MM.1S (cell line): ENCODE data around the gene HSD11B2.

Experiments
- DNase-seq: peaks from one replicate; pipeline ENCODE4 v3.0.0-alpha.2; 2015
- H2AFZ ChIP-seq: fragments of 300-600 bp; sonication (generic); 2 replicates; pipeline ENCODE4 v1.6.0; 2016; ENCODE audit warnings: antibody characterized with exemption, low read length
- H3F3A ChIP-seq: fragments of 300-600 bp; sonication (generic); 2 replicates; pipeline ENCODE4 v1.6.1; 2016; ENCODE audit warnings: mild to moderate bottlenecking, antibody characterized with exemption, low read length, moderate library complexity, mixed read lengths; ENCODE audit not compliant: insufficient read depth
- H3K27ac ChIP-seq: fragments of 300-600 bp; sonication (generic); 2 replicates; pipeline ENCODE4 v1.5.1; 2016; ENCODE audit warnings: mild to moderate bottlenecking, low read length
- H3K27me3 ChIP-seq: fragments of 300-600 bp; sonication (generic); replicated peaks from 2 replicates; pipeline ENCODE4 v1.6.0; 2016; ENCODE audit warnings: low read length; ENCODE audit not compliant: insufficient read depth
- H3K36me3 ChIP-seq: fragments of 300-600 bp; sonication (generic); replicated peaks from 2 replicates; pipeline ENCODE4 v1.6.1; 2016; ENCODE audit warnings: mild to moderate bottlenecking, low read length, mixed read lengths; ENCODE audit not compliant: insufficient read depth
- H3K4me1 ChIP-seq: fragments of 300-600 bp; sonication (generic); 2 replicates; pipeline ENCODE4 v1.6.1; 2016; ENCODE audit warnings: low read length, mixed read lengths
- H3K4me2 ChIP-seq: fragments of 300-600 bp; sonication (generic); 2 replicates; pipeline ENCODE4 v1.6.0; 2016; ENCODE audit warnings: low read depth, low read length
- H3K4me3 ChIP-seq: fragments of 300-600 bp; sonication (generic); 2 replicates; pipeline ENCODE4 v1.5.1; 2016; ENCODE audit warnings: low read length, mixed read lengths
- H3K79me2 ChIP-seq: fragments of 300-600 bp; sonication (generic); 2 replicates; pipeline ENCODE4 v1.6.1; 2016; ENCODE audit warnings: mixed run types, low read length, mixed read lengths
- H3K9ac ChIP-seq: fragments of 300-600 bp; sonication (generic); 2 replicates; pipeline ENCODE4 v1.6.1; 2016; ENCODE audit warnings: low read length, mixed read lengths
- H3K9me2 ChIP-seq: fragments of 300-600 bp; sonication (generic); replicated peaks from 2 replicates; pipeline ENCODE4 v1.6.1; 2016; ENCODE audit warnings: mild to moderate bottlenecking, low read length, mixed read lengths; ENCODE audit not compliant: insufficient read depth
- H3K9me3 ChIP-seq: fragments of 300-600 bp; sonication (generic); replicated peaks from 2 replicates; pipeline ENCODE4 v1.6.1; 2016; ENCODE audit warnings: mild to moderate bottlenecking, low read length, mixed read lengths; ENCODE audit not compliant: insufficient read depth
- H4K20me1 ChIP-seq: fragments of 300-600 bp; sonication (generic); 2 replicates; pipeline ENCODE4 v1.6.1; 2016; ENCODE audit warnings: mild to moderate bottlenecking, low read length, moderate library complexity, mixed read lengths; ENCODE audit not compliant: insufficient read depth
- EZH2 ChIP-seq: fragments of 300-600 bp; sonication (generic); optimal IDR thresholded peaks from 2 replicates; pipeline ENCODE3; 2017; ENCODE audit warnings: low read depth, mild to moderate bottlenecking, antibody characterized with exemption, low read length, mixed read lengths
- EZH2phosphoT487 ChIP-seq: fragments of 300-600 bp; sonication (generic); IDR thresholded peaks from 2 replicates; pipeline ENCODE4 v1.6.1; 2018; ENCODE audit warnings: antibody characterized with exemption, low read length
- TF ChIP-seq, protein P1 (sequence below): fragments of 300-600 bp; sonication (generic); IDR thresholded peaks from 2 replicates; pipeline ENCODE4 v1.5.1; 2016; ENCODE audit warnings: antibody characterized with exemption, low read length, mixed read lengths

The HSD11B2 gene

DNA sequence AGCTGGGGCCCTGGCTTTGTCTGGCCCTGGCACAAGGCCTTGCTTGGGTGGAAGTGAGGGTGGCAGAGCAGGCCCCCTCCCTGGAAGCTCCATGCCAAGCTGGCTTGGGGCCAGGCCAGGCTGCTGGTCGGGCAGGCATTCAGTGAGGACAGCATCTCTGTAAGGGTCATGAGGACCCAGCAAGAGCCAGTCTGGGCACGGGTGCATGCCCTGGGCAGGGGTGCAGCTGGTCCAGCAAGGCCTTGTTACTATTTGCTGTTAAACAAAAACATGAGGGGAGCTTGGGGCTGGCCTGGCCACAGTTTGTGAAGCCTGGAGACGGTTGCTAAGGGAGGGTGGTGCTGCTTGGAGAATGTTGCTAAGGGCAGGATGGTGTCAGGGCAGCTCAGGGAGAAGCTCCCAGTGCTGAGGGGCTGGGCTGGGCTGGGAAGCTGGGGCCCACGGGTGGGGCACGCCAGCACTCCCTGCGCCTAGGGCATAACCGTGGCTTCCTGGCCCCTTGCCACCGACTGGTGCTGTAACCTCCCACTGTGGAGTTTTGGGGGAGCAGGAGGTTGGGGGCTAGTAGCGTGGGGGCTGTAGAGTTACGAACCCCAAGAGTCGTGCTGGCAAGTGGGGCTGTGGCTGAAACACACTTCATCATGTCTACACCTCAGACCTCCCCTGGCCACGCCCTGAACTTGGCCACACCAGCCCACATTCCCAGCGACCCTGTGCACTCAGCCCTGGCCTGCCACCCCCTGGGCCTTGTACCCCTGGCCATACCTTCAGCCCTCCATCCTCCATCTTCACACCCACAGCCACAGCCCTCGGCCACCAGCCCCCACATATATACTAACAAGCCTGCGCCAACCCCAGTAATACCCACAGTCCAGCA is 39.3 kb upstream of the HSD11B2 start:
- no peak overlapping the region for H3K4me3 ChIP-seq
- no peaks in the 10 kb centered on the region for H3F3A ChIP-seq
- H3K9me3 ChIP-seq: no peaks in the 10 kb centered on the region
- no peaks in the 10 kb centered on the region for H3K36me3 ChIP-seq
- TF ChIP-seq EZH2 (no peak), EZH2phosphoT487 (no peak)
- TF ChIP-seq, protein P1, sequence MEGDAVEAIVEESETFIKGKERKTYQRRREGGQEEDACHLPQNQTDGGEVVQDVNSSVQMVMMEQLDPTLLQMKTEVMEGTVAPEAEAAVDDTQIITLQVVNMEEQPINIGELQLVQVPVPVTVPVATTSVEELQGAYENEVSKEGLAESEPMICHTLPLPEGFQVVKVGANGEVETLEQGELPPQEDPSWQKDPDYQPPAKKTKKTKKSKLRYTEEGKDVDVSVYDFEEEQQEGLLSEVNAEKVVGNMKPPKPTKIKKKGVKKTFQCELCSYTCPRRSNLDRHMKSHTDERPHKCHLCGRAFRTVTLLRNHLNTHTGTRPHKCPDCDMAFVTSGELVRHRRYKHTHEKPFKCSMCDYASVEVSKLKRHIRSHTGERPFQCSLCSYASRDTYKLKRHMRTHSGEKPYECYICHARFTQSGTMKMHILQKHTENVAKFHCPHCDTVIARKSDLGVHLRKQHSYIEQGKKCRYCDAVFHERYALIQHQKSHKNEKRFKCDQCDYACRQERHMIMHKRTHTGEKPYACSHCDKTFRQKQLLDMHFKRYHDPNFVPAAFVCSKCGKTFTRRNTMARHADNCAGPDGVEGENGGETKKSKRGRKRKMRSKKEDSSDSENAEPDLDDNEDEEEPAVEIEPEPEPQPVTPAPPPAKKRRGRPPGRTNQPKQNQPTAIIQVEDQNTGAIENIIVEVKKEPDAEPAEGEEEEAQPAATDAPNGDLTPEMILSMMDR: no peak
- no peaks in the 10 kb centered on the region for H3K4me1 ChIP-seq
- no peak for DNase-seq
- H3K9me2 ChIP-seq: no peaks in the 10 kb centered on the region
- peaks cover 36% of the 10 kb centered on the region for H3K27me3 ChIP-seq
- H3K9ac ChIP-seq: no peak overlapping the region
- H3K79me2 ChIP-seq: no peaks in the 10 kb centered on the region
- no peak overlapping the region for H2AFZ ChIP-seq
- no peaks in the 10 kb centered on the region for H4K20me1 ChIP-seq
- no peak overlapping the region for H3K27ac ChIP-seq
- H3K4me2 ChIP-seq: no peak overlapping the region

DNA sequence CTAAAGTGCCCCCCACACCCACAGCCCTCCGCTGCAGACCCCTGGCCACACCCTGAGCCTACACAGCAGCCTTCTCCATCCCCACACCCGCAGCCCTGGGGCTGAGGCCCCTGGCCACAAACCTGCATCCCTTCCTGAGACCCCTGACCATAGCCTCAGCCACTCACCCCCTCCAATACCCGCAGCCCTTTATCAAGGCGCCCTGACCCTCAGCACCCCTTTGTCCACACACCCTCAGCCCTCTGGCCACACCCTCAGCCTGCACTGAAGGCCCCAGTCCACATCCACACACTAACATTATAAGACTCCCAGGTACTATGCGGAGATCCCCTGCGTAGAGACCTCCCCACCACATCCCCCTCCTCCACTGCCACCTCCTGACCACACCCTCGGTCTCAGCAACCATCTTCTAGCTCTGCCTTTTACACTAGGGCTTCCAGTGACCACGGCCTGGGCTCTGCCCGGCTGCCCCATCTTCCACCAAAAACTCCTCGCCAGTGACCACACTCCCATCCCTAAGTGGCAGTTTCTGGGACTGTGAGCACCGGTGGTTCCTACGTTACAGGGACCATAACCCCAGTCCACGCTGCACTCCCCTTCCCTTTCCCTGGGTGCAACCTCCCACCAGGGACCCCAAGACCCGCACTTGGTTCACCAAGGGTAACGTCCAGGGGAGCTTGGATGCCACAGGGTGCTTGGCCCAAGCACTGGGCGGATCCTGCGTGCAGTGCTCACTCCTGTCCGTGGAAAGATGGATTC is 38.4 kb upstream of the HSD11B2 start:
- no peak overlapping the region for H3K4me2 ChIP-seq
- no peaks in the 10 kb centered on the region for H3K79me2 ChIP-seq
- no peaks in the 10 kb centered on the region for H3K9me2 ChIP-seq
- no peaks in the 10 kb centered on the region for H4K20me1 ChIP-seq
- no peaks in the 10 kb centered on the region for H3K4me1 ChIP-seq
- no peak for DNase-seq
- TF ChIP-seq EZH2phosphoT487: no peak
- H3K4me3 ChIP-seq: no peak overlapping the region
- H3K27ac ChIP-seq: no peak overlapping the region
- no peaks in the 10 kb centered on the region for H3K36me3 ChIP-seq
- H3K9me3 ChIP-seq: no peaks in the 10 kb centered on the region
- H3K9ac ChIP-seq: no peak overlapping the region
- peaks cover 36% of the 10 kb centered on the region for H3K27me3 ChIP-seq
- no peaks in the 10 kb centered on the region for H3F3A ChIP-seq
- no peak overlapping the region for H2AFZ ChIP-seq

- Histone ChIP-seq H3K27me3 (peaks cover 36% of the 10 kb centered on the region), H3K9me3 (no peaks in the 10 kb centered on the region), H3K4me2 (peak within 1 kb of the TSS; percentile 49; the same call in 1 of the 2 replicates), H4K20me1 (no peaks in the 10 kb centered on the region), H3F3A (no peaks in the 10 kb centered on the region), H3K9ac (no peak within 1 kb of the TSS), H3K79me2 (no peaks in the 10 kb centered on the region), H3K4me3 (no peak within 1 kb of the TSS), H2AFZ (no peak within 1 kb of the TSS), H3K9me2 (no peaks in the 10 kb centered on the region), H3K36me3 (no peaks in the 10 kb centered on the region), H3K4me1 (no peaks in the 10 kb centered on the region), H3K27ac (no peak within 1 kb of the TSS)
- no peak for DNase-seq
- no peak for TF ChIP-seq EZH2phosphoT487
- TF ChIP-seq EZH2: no peak
- TF ChIP-seq, protein P1: no peak
Measured at GRCh38 chr16:67393111-67393787, 37.7 kb upstream of the HSD11B2 start, which contains the start of gene TPPP3. TPPP3 (minus strand) TSS chr16:67393498; CDS start chr16:67391111, 2,387 bp downstream.
